HepG2 (cell line): ENCODE measurements around the gene CCL23.

ENCODE experiments used
- EZH2 ChIP-seq: conservative IDR thresholded peaks from 2 replicates; pipeline ENCODE4 v1.6.1; 2012; ENCODE audit warnings: mild to moderate bottlenecking, low read depth, low read length, moderate library complexity
- HIVEP1 ChIP-seq: sonication (generic); formaldehyde crosslinking; IDR thresholded peaks from 2 replicates; pipeline ENCODE4 v1.4.0; 2020; ENCODE audit warnings: mild to moderate bottlenecking, missing genetic modification reagents
- JUN ChIP-seq: sonication (generic); formaldehyde crosslinking; IDR thresholded peaks from 2 replicates; pipeline ENCODE4 v1.4.0; 2020; ENCODE audit warnings: mild to moderate bottlenecking, missing genetic modification reagents
- ZEB1 ChIP-seq: IDR thresholded peaks from 2 replicates; pipeline ENCODE4 v1.6.1; 2012; ENCODE audit warnings: mild to moderate bottlenecking, low read depth, inconsistent platforms; ENCODE audit not compliant: insufficient replicate concordance
- TF ChIP-seq, protein P1 (sequence below): sonication (generic); formaldehyde crosslinking; IDR thresholded peaks from 2 replicates; pipeline ENCODE4 v1.8.1; 2023; ENCODE audit warnings: mild to moderate bottlenecking, missing genetic modification reagents
- TF ChIP-seq, protein P2 (sequence below): sonication (generic); formaldehyde crosslinking; IDR thresholded peaks from 2 replicates; pipeline ENCODE4 v1.5.1; 2020; ENCODE audit warnings: mild to moderate bottlenecking, missing genetic modification reagents, moderate library complexity
- TF ChIP-seq, protein P3 (sequence below): sonication (generic); formaldehyde crosslinking; IDR thresholded peaks from 2 replicates; pipeline ENCODE4 v1.5.0; 2020; ENCODE audit warnings: mild to moderate bottlenecking, missing genetic modification reagents, moderate library complexity

DNA sequence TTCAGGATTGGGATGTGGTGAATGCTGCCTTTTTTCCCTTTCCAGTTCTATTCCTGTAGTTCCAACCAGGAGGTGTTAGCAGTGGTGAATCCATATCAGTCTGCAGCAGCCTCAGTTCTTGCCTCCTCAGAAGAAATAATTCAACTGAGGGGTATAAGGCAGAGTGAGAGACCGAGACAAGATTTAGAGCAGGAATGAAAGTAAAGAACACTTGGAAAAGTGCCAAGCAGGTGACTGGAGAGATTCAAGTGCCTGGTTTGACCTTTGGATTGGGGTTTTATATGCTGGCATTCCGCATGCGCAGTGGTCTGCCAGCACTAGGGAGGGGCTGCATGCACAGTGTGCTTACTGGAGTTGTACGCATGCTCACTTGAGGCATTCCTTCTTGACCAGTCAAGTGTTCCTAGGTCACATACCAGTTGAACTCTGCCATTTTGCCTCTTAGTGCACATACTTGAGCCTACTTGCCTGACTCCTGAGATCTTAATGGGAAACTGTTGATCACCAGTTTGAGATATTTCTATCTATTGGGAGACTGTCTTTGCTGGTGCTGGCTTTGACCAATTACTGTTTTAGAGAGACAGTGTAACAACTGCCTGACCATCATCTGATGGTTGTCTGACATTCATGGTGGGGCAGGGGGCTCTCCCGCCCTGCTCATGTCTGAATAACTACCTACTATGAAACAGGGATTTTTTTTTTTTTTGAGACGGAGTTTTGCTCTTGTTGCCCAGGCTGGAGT lies 15.7 kb downstream of the CCL23 start:
- TF ChIP-seq, protein P1, sequence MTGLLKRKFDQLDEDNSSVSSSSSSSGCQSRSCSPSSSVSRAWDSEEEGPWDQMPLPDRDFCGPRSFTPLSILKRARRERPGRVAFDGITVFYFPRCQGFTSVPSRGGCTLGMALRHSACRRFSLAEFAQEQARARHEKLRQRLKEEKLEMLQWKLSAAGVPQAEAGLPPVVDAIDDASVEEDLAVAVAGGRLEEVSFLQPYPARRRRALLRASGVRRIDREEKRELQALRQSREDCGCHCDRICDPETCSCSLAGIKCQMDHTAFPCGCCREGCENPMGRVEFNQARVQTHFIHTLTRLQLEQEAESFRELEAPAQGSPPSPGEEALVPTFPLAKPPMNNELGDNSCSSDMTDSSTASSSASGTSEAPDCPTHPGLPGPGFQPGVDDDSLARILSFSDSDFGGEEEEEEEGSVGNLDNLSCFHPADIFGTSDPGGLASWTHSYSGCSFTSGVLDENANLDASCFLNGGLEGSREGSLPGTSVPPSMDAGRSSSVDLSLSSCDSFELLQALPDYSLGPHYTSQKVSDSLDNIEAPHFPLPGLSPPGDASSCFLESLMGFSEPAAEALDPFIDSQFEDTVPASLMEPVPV (CRISPR knock-in tag), result no peak
- TF ChIP-seq JUN (CRISPR knock-in tag) (no peak), ZEB1 (no peak), EZH2 (no peak), HIVEP1 (CRISPR knock-in tag) (no peak)
- TF ChIP-seq, protein P2, sequence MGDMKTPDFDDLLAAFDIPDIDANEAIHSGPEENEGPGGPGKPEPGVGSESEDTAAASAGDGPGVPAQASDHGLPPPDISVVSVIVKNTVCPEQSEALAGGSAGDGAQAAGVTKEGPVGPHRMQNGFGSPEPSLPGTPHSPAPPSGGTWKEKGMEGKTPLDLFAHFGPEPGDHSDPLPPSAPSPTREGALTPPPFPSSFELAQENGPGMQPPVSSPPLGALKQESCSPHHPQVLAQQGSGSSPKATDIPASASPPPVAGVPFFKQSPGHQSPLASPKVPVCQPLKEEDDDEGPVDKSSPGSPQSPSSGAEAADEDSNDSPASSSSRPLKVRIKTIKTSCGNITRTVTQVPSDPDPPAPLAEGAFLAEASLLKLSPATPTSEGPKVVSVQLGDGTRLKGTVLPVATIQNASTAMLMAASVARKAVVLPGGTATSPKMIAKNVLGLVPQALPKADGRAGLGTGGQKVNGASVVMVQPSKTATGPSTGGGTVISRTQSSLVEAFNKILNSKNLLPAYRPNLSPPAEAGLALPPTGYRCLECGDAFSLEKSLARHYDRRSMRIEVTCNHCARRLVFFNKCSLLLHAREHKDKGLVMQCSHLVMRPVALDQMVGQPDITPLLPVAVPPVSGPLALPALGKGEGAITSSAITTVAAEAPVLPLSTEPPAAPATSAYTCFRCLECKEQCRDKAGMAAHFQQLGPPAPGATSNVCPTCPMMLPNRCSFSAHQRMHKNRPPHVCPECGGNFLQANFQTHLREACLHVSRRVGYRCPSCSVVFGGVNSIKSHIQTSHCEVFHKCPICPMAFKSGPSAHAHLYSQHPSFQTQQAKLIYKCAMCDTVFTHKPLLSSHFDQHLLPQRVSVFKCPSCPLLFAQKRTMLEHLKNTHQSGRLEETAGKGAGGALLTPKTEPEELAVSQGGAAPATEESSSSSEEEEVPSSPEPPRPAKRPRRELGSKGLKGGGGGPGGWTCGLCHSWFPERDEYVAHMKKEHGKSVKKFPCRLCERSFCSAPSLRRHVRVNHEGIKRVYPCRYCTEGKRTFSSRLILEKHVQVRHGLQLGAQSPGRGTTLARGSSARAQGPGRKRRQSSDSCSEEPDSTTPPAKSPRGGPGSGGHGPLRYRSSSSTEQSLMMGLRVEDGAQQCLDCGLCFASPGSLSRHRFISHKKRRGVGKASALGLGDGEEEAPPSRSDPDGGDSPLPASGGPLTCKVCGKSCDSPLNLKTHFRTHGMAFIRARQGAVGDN, result no peak
- TF ChIP-seq, protein P3, sequence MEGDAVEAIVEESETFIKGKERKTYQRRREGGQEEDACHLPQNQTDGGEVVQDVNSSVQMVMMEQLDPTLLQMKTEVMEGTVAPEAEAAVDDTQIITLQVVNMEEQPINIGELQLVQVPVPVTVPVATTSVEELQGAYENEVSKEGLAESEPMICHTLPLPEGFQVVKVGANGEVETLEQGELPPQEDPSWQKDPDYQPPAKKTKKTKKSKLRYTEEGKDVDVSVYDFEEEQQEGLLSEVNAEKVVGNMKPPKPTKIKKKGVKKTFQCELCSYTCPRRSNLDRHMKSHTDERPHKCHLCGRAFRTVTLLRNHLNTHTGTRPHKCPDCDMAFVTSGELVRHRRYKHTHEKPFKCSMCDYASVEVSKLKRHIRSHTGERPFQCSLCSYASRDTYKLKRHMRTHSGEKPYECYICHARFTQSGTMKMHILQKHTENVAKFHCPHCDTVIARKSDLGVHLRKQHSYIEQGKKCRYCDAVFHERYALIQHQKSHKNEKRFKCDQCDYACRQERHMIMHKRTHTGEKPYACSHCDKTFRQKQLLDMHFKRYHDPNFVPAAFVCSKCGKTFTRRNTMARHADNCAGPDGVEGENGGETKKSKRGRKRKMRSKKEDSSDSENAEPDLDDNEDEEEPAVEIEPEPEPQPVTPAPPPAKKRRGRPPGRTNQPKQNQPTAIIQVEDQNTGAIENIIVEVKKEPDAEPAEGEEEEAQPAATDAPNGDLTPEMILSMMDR (CRISPR knock-in tag), result no peak
